BLaER1 (cell line): ENCODE results near the gene PLEK2.
A peak's percentile ranks its signal among the peaks of the same experiment; 100 is the strongest.

ENCODE experiments used
- H3K27ac ChIP-seq: shearing (Covaris generic); formaldehyde crosslinking; 2 replicates; pipeline ENCODE4 v1.8.1; 2022
- H3K27me3 ChIP-seq: shearing (Covaris generic); formaldehyde crosslinking; 2 replicates; pipeline ENCODE4 v1.8.1; 2022
- H3K36me3 ChIP-seq: shearing (Covaris generic); formaldehyde crosslinking; 2 replicates; pipeline ENCODE4 v1.8.1; 2022
- H3K4me1 ChIP-seq: shearing (Covaris generic); formaldehyde crosslinking; 2 replicates; pipeline ENCODE4 v1.8.1; 2022
- H3K4me2 ChIP-seq: shearing (Covaris generic); formaldehyde crosslinking; 2 replicates; pipeline ENCODE4 v1.8.1; 2022
- H3K4me3 ChIP-seq: shearing (Covaris generic); formaldehyde crosslinking; 2 replicates; pipeline ENCODE4 v1.8.1; 2022
- H3K9ac ChIP-seq: shearing (Covaris generic); formaldehyde crosslinking; 2 replicates; pipeline ENCODE4 v1.8.1; 2022
- H3K9me3 ChIP-seq: shearing (Covaris generic); formaldehyde crosslinking; 2 replicates; pipeline ENCODE4 v1.8.1; 2022
- H4K20me1 ChIP-seq: shearing (Covaris generic); formaldehyde crosslinking; 2 replicates; pipeline ENCODE4 v1.8.1; 2022
- Cebpa-rat ChIP-seq: shearing (Covaris generic); IDR thresholded peaks from 2 replicates; pipeline ENCODE4 v1.8.1; 2022

Gene PLEK2

DNA sequence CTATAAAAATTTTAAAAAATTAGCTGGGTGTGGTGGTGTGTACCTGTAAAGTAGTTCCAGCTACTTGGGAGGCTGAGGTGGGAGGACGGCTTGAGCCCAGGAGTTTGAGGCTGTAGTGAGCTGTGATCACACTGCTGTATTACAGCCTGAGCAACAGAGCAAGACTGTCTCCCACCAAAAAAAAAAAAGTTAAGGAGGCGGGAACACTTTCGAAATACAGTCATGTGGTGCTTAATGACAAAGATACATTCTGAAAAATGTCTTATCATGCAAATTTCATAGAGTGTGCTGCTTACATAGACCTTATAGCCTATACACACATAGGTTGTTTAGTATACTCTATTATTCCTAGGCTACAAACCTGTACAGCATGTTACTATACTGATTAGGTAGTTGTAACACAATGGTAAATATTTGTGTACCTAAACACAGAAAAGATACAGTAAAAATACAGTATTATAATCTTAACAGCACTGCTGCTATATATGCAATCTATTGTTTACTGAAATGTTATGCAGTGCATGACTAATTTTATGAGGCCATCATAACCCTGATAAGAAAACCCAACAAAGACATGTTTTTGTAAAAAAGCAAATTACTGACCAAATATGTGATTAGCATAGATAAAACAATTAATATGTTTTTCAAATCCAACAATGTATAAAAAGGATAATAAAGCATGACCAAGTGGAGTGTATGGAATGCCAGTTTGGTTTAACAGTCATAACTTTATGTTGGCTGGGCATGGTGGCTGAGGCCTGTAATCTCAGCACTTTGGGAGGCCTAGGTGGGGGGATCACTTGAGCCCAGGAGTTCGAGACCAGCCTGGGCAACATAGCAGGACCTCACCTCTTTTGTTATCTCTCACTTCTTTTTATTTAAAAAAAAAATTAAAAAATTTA, 40.5 kb downstream of the PLEK2 start:
- H3K27ac ChIP-seq = no peak overlapping the region
- H3K4me1 ChIP-seq = no peaks in the 10 kb centered on the region
- no peaks in the 10 kb centered on the region for H3K27me3 ChIP-seq
- H3K9me3 ChIP-seq = no peaks in the 10 kb centered on the region
- H3K4me3 ChIP-seq = no peak overlapping the region
- peaks cover 85% of the 10 kb centered on the region for H4K20me1 ChIP-seq
- H3K9ac ChIP-seq = no peak overlapping the region
- no peak for TF ChIP-seq Cebpa-rat
- H3K4me2 ChIP-seq = no peak overlapping the region
- H3K36me3 ChIP-seq = peaks cover 97% of the 10 kb centered on the region

DNA sequence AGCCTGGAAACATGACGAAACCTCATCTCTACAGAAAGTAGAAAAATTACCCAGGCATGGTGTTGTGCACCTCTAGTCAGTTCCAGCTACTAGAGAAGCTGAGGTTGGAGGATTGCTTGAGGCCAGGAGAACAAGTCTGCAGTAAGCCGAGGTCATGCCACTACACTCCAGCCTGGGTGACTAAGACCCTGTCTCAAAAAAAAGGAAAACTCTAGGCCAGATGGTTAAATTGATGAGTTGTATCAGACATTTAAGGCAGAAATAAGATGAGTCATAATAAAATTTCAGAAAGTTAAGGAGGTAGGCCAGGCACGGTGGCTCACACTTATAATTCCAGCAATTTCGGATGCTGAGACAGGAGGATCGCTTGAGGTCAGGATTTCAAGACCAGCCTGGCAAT, 41.1 kb downstream of the PLEK2 start:
- Histone ChIP-seq H3K27ac (no peak overlapping the region), H4K20me1 (peaks cover 91% of the 10 kb centered on the region)

DNA sequence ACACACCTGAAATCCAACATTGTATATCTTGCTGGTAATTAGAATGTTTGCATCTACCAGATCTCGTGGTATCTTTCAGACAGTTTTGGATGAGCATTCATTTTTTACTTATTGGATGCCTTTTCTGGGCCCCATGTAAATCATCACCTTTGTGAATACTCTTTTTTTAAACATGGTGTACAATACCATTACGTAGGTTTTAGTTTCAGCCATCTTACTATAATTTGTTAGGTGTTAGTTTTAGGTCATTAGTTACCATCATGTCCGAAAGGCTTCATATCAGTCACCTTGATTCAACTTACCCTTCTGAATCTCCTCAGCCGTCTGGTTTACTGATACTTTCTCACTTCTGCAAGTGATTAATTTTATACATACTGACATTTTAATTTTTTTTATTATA, 46.5 kb downstream of the PLEK2 start:
- no peak overlapping the region for H3K4me3 ChIP-seq
- no peaks in the 10 kb centered on the region for H3K27me3 ChIP-seq
- H3K9me3 ChIP-seq = no peaks in the 10 kb centered on the region
- peaks cover 68% of the 10 kb centered on the region for H3K36me3 ChIP-seq
- no peak overlapping the region for H3K9ac ChIP-seq
- no peak overlapping the region for H3K27ac ChIP-seq
- no peak for TF ChIP-seq Cebpa-rat
- H4K20me1 ChIP-seq = peaks cover 95% of the 10 kb centered on the region
- H3K4me2 ChIP-seq = no peak overlapping the region
- H3K4me1 ChIP-seq = peaks cover 22% of the 10 kb centered on the region

More for the DNA sequence above, 41.1 kb downstream of the PLEK2 start:
- TF ChIP-seq Cebpa-rat = no peak
- Histone ChIP-seq H3K9me3 (no peaks in the 10 kb centered on the region), H3K9ac (no peak overlapping the region), H3K4me2 (no peak overlapping the region), H3K4me1 (no peaks in the 10 kb centered on the region), H3K27me3 (no peaks in the 10 kb centered on the region), H3K4me3 (no peak overlapping the region), H3K36me3 (peaks cover 97% of the 10 kb centered on the region)

DNA sequence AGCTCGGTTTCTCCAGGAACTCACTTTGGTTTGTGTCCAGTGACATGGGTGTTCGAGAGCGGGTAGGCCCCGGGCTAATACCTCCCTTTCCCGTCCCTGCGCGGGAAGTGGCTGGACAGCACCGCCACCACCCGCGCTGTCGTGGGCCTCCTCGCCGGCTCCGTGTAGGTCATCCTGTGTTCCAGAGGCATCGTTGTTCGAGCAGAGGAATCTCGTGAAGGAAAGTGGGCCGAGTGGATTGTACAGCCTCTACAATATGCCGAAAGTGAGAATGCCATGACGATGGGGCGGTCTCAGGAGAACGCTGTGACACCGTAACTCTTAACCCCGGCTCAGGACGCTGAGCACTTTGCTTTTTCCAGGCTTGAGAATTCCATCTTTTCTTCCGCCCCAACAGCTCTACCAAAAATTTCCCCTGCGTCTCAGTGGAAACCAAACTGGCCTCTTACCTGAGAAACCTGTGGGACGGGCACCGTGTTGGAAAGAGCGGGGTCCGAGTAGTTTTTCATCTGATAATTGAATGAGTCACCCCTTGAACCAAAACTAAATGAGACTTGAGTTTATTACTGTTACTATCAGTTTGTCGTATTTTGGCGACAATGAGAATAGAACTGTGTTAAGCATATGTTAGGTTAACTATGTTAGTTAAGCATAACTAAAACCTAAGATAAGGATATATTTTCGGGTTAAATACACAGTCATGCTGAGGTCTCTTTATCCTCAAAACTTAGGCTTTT, 51.3 kb downstream of the PLEK2 start:
- Histone ChIP-seq H3K4me1 (peaks cover 44% of the 10 kb centered on the region), H3K36me3 (peaks cover 20% of the 10 kb centered on the region), H3K4me3 (peak overlapping the region; percentile 83), H3K9me3 (no peaks in the 10 kb centered on the region), H3K27me3 (no peaks in the 10 kb centered on the region), H3K27ac (peak overlapping the region; percentile 98), H4K20me1 (peaks cover 65% of the 10 kb centered on the region), H3K4me2 (peak overlapping the region; percentile 81), H3K9ac (peak overlapping the region; percentile 96)
- TF ChIP-seq Cebpa-rat = no peak

DNA sequence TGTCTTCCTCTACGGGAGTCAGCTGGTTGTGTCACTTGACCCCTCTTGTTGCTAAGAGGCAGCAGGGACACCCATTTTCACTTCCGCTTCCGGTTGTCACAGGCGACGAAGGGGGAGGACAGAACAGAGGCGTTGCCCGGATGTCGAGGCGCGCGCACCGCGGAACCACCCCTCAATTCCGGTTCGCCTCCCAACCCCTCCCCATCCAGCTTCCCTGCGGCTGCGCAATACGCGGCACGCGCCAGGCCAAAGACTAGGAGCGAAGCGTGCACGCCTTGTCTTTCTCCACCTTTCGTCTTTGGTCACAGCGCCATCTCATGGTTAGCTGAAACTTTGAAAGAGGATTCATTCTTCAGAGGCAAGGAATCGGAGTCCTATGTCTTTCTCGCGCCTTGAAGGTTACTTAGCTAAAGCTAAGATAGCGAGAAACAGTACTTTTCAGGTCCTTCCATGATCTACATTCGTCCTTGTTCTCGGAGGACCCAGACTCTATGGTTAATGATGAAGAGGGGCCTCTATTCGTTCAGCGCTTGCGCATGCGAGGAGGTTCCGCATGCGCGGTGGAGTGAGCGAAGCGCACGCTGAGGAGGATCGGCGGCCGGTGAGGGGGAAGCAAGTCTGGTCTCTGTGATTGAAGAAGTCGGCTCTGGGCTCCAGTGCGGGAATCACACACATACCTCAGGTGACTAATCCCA, 52.0 kb downstream of the PLEK2 start, which contains the start of the genes ATP6V1D and EIF2S1:
TSS of gene ATP6V1D (minus strand) at position 30 of the 695 bp plus-strand sequence. CDS start 106 bp downstream, outside the sequence.
TSS of gene EIF2S1 (plus strand) at position 554 of the 695 bp plus-strand sequence. CDS start 4,440 bp downstream, outside the sequence.
- Histone ChIP-seq H3K9me3 (no peaks in the 10 kb centered on the region), H3K9ac (peak within 1 kb of the TSS; percentile 96), H3K27ac (peak within 1 kb of the TSS; percentile 98), H3K4me2 (peak within 1 kb of the TSS; percentile 81), H3K36me3 (peaks cover 13% of the 10 kb centered on the region; the same call in 1 of the 2 replicates), H3K4me1 (peaks cover 44% of the 10 kb centered on the region), H3K4me3 (peak within 1 kb of the TSS; percentile 83), H4K20me1 (peaks cover 58% of the 10 kb centered on the region), H3K27me3 (no peaks in the 10 kb centered on the region)
- no peak for TF ChIP-seq Cebpa-rat

DNA sequence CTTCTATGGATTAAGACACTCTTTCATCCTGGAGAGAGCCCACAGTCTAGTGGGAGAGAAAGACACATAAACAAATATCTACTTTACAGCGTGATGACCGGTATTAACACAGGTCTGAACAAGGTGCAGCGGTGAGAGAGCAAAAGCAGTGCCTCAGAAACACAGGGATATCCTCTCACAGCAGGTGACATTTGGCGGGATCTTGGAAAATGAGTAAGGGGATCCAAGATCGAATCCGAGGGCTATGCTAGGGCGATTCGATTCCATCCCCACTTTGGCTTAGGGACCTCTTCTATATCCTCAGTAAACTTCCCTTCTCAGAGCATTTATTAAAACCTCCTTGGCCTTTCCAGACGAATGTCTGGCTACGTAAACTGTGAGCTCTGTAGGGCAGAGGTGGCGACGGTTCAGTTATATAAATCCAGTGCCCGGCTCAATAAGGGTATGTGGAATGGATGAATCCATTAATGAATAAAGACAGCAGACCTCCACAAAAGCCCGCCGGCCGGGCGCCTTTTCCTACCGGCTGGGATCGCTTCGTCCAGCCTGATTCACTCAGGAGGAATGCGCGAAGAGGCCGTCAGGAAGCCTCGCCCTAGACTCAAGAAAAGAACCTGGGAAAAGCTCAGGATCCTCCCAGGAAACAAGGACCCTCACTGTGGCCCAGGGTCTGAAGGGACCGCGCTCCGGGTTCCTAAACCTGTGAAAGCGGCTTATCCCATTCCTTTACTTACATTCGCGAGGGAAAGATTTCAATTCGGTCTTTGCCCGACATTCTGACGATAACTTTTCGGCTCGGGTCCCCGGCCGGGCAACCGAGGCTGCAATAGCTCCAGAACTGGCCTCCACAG, 52.8 kb downstream of the PLEK2 start:
- peak overlapping the region; percentile 96 for H3K9ac ChIP-seq
- no peaks in the 10 kb centered on the region for H3K9me3 ChIP-seq
- peaks cover 8% of the 10 kb centered on the region; the same call in 1 of the 2 replicates for H3K36me3 ChIP-seq
- H4K20me1 ChIP-seq = peaks cover 51% of the 10 kb centered on the region
- H3K4me1 ChIP-seq = peaks cover 44% of the 10 kb centered on the region
- peak overlapping the region; percentile 98 for H3K27ac ChIP-seq
- H3K4me3 ChIP-seq = peak overlapping the region; percentile 83
- no peak for TF ChIP-seq Cebpa-rat
- no peaks in the 10 kb centered on the region for H3K27me3 ChIP-seq
- peak overlapping the region; percentile 81 for H3K4me2 ChIP-seq

DNA sequence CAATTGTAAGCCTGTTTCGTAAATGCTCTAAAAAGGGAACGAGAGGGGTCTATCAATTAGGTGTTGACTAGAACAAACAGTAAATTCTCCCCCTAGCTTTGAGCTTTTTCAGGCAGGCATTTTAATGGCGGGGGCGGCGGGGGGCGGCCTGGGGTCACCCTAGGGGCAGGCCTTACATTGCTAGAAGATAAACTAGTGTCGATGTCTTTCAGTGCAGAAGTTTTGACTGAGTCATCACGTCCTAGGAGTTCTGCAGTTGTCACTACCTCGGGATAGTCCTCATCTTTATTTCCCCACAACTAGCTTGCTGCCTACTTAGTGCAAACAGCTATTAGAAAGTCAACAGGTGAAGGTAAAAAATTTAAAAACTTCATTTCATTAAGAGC, 54.0 kb downstream of the PLEK2 start:
- TF ChIP-seq Cebpa-rat = no peak
- peak overlapping the region; percentile 81 for H3K4me2 ChIP-seq
- H3K9ac ChIP-seq = 0 out of 2 replicates have a peak overlapping the region, but pooled peaks have one; percentile 96
- H3K36me3 ChIP-seq = peaks cover 15% of the 10 kb centered on the region
- H3K4me3 ChIP-seq = no peak overlapping the region; the same call in 1 of the 2 replicates
- H3K9me3 ChIP-seq = no peaks in the 10 kb centered on the region
- H3K4me1 ChIP-seq = peaks cover 42% of the 10 kb centered on the region
- no peak overlapping the region for H3K27ac ChIP-seq
- H3K27me3 ChIP-seq = no peaks in the 10 kb centered on the region
- H4K20me1 ChIP-seq = peaks cover 42% of the 10 kb centered on the region

DNA sequence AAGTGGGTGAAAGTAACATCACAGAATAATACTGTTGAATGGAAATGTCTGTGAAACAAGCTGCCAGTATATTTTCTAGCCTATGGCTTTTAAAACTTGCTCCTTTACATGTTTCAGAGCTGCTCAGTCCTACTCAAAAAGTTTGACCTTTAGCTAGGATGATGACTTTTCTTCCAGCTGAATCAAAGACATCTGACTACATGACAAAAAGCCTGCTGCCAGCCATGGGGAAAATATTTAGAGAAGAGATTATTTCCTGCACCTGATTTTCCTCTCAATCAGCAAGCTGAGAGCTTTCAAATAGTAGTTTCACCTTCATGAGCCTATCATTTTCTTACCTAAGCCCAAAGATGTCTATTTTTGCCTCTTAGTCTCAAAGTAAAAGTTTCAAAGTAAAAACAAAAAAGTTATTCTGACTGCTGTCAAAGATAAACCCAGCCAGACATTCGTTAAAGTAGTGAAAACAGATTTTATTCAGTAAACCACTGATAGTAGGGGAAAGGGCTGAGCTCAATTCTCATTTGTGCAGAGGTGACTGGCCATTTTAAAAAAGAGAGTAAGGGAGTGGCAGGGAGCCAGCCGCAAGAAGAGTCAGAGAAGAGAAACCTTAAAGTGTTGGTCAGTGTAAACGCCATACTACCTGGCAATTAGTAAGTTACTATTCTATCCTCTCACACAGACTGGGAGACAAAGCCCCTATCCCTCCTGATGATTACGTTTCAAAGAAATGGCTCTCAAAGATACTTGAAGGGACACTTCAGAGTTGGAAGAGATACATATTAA, 54.6 kb downstream of the PLEK2 start:
- TF ChIP-seq Cebpa-rat = no peak
- Histone ChIP-seq H3K4me2 (peak overlapping the region; percentile 81; the same call in 1 of the 2 replicates), H3K36me3 (peaks cover 14% of the 10 kb centered on the region), H3K27ac (no peak overlapping the region), H4K20me1 (peaks cover 38% of the 10 kb centered on the region), H3K4me3 (no peak overlapping the region), H3K9ac (0 out of 2 replicates have a peak overlapping the region, but pooled peaks have one; percentile 96), H3K4me1 (peaks cover 37% of the 10 kb centered on the region), H3K9me3 (no peaks in the 10 kb centered on the region), H3K27me3 (no peaks in the 10 kb centered on the region)
